H9 (cell line): ENCODE data around the gene PLA2G4D. TPM values are rescaled to one million over a fixed set of nuclear protein-coding genes. Genes with fewer than 3 reads are reported as not detected.

Experiments used
- DNase-seq: peaks from one replicate; pipeline ENCODE4 v3.0.0-alpha.2; 2017
- H2AFZ ChIP-seq: one replicate; pipeline ENCODE4 v1.6.1; 2013; ENCODE audit warnings: mild to moderate bottlenecking, low read length, control low read depth, moderate library complexity
- H2AK5ac ChIP-seq: 2 replicates; pipeline ENCODE4 v1.6.1; 2013; ENCODE audit warnings: low read length, control low read depth, mixed read lengths; ENCODE audit not compliant: insufficient read length
- H2BK120ac ChIP-seq: one replicate; pipeline ENCODE4 v1.6.1; 2013; ENCODE audit warnings: low read depth, mild to moderate bottlenecking, low read length, control low read depth, inconsistent platforms; ENCODE audit not compliant: poor library complexity, severe bottlenecking
- H2BK12ac ChIP-seq: 2 replicates; pipeline ENCODE4 v1.6.1; 2013; ENCODE audit warnings: low read length, control low read depth, mixed read lengths, low read depth; ENCODE audit not compliant: insufficient read length
- H2BK15ac ChIP-seq: 2 replicates; pipeline ENCODE4 v1.6.1; 2013; ENCODE audit warnings: low read depth, low read length, control low read depth
- H2BK20ac ChIP-seq: one replicate; pipeline ENCODE4 v1.6.1; 2013; ENCODE audit warnings: low read depth, mild to moderate bottlenecking, low read length, control low read depth, inconsistent platforms; ENCODE audit not compliant: poor library complexity, severe bottlenecking
- H2BK5ac ChIP-seq: 2 replicates; pipeline ENCODE4 v1.6.1; 2013; ENCODE audit warnings: low read length, control low read depth, mixed read lengths; ENCODE audit not compliant: insufficient read length
- H3K14ac ChIP-seq: 2 replicates; pipeline ENCODE4 v1.6.1; 2013; ENCODE audit warnings: low read length, control low read depth; ENCODE audit not compliant: insufficient read depth
- H3K18ac ChIP-seq: 2 replicates; pipeline ENCODE4 v1.6.1; 2013; ENCODE audit warnings: low read depth, mild to moderate bottlenecking, mixed read lengths, low read length, control low read depth; ENCODE audit not compliant: insufficient read length
- H3K23ac ChIP-seq: 2 replicates; pipeline ENCODE4 v1.6.1; 2013; ENCODE audit warnings: low read length, control low read depth, mixed read lengths, low read depth; ENCODE audit not compliant: insufficient read length
- H3K23me2 ChIP-seq: 2 replicates; pipeline ENCODE4 v1.6.1; 2013; ENCODE audit warnings: low read depth, mild to moderate bottlenecking, mixed read lengths, low read length, control low read depth; ENCODE audit not compliant: insufficient read length, poor library complexity, severe bottlenecking
- H3K27ac ChIP-seq: 2 replicates; pipeline ENCODE4 v1.5.1; 2013; ENCODE audit warnings: low read length, control low read depth, mixed read lengths, low read depth; ENCODE audit not compliant: insufficient read length
- H3K27me3 ChIP-seq: 2 replicates; pipeline ENCODE4 v1.6.1; 2013; ENCODE audit warnings: low read length, control low read depth, inconsistent platforms; ENCODE audit not compliant: insufficient read depth
- H3K4ac ChIP-seq: 2 replicates; pipeline ENCODE4 v1.6.1; 2013; ENCODE audit warnings: low read depth, mild to moderate bottlenecking, control low read depth, inconsistent platforms, low read length, moderate library complexity
- H3K4me1 ChIP-seq: 2 replicates; pipeline ENCODE4 v1.6.1; 2013; ENCODE audit warnings: low read length, control low read depth, inconsistent platforms; ENCODE audit not compliant: insufficient read depth
- H3K4me2 ChIP-seq: 2 replicates; pipeline ENCODE4 v1.6.1; 2013; ENCODE audit warnings: low read length, control low read depth, mixed read lengths; ENCODE audit not compliant: insufficient read length, insufficient read depth
- H3K56ac ChIP-seq: 2 replicates; pipeline ENCODE4 v1.6.1; 2013; ENCODE audit warnings: low read depth, mild to moderate bottlenecking, mixed read lengths, low read length, control low read depth; ENCODE audit not compliant: insufficient read length
- H3K79me1 ChIP-seq: 2 replicates; pipeline ENCODE4 v1.6.1; 2013; ENCODE audit warnings: low read depth, mild to moderate bottlenecking, moderate library complexity, low read length, control low read depth, inconsistent platforms; ENCODE audit not compliant: insufficient read depth, poor library complexity, severe bottlenecking
- H3K79me2 ChIP-seq: 2 replicates; pipeline ENCODE4 v1.6.1; 2013; ENCODE audit warnings: low read length, control low read depth, inconsistent platforms; ENCODE audit not compliant: insufficient read depth
- H3K9ac ChIP-seq: 2 replicates; pipeline ENCODE4 v1.6.1; 2013; ENCODE audit warnings: low read length, control low read depth, mixed read lengths; ENCODE audit not compliant: insufficient read length; ENCODE audit errors: extremely low read depth
- H3K9me3 ChIP-seq: one replicate; pipeline ENCODE4 v1.6.1; 2013; ENCODE audit warnings: low read depth, low read length, inconsistent platforms; ENCODE audit not compliant: control insufficient read depth
- H3T11ph ChIP-seq: one replicate; pipeline ENCODE4 v1.6.1; 2013; ENCODE audit warnings: mild to moderate bottlenecking, low read length, control low read depth, inconsistent platforms
- H4K20me1 ChIP-seq: one replicate; pipeline ENCODE4 v1.6.1; 2013; ENCODE audit not compliant: control insufficient read depth, insufficient read length, insufficient read depth
- H4K5ac ChIP-seq: 2 replicates; pipeline ENCODE4 v1.6.1; 2013; ENCODE audit warnings: low read depth, mild to moderate bottlenecking, mixed read lengths, low read length, control low read depth; ENCODE audit not compliant: insufficient read length
- H4K8ac ChIP-seq: replicated peaks from 2 replicates; pipeline ENCODE4 v1.6.1; 2013; ENCODE audit warnings: low read length, control low read depth, mixed read lengths, low read depth; ENCODE audit not compliant: insufficient read length
- H4K91ac ChIP-seq: 2 replicates; pipeline ENCODE4 v1.6.1; 2013; ENCODE audit warnings: low read depth, mild to moderate bottlenecking, moderate library complexity, mixed read lengths, low read length, control low read depth; ENCODE audit not compliant: insufficient read length
- H3K27ac Mint-ChIP-seq, 3 experiments: 2 replicates in 2 of 3; 3 replicates in 1 of 3; pipeline ENCODE4 v1.8.0; 2020 to 2021; ENCODE audit warnings: mixed read lengths in 3 of 3, mild to moderate bottlenecking in 1 of 3, moderate library complexity in 1 of 3
- H3K27me3 Mint-ChIP-seq: 2 replicates; pipeline ENCODE4 v1.8.0; 2021; ENCODE audit warnings: low read depth, mild to moderate bottlenecking, moderate library complexity, mixed read lengths
- H3K36me3 Mint-ChIP-seq, 3 experiments: 2 replicates in 2 of 3; 3 replicates in 1 of 3; pipeline ENCODE4 v1.8.0; 2020 to 2021; ENCODE audit warnings: low read depth in 3 of 3, mixed read lengths in 3 of 3; ENCODE audit not compliant: insufficient read depth in 1 of 3
- H3K4me1 Mint-ChIP-seq, 2 experiments: 2 replicates each; pipeline ENCODE4 v1.8.0; 2020; ENCODE audit warnings: mixed read lengths in 2 of 2
- H3K4me3 Mint-ChIP-seq, 2 experiments: 2 replicates in 1 of 2; 3 replicates in 1 of 2; pipeline ENCODE4 v1.8.0; 2020 to 2021; ENCODE audit warnings: mild to moderate bottlenecking in 2 of 2, mixed read lengths in 2 of 2, moderate library complexity in 1 of 2
- H3K9me3 Mint-ChIP-seq, 2 experiments: 2 replicates in 1 of 2; 3 replicates in 1 of 2; pipeline ENCODE4 v1.8.0; 2020; ENCODE audit warnings: mild to moderate bottlenecking in 2 of 2, mixed read lengths in 2 of 2, moderate library complexity in 1 of 2
- WGBS: extraction: QIAGEN DNeasy Blood & Tissue Kit; methylation state at CpG from one replicate; pipeline ENCODE4 v1.1.7; 2013; ENCODE audit warnings: missing lambda C conversion rate, low lambda C conversion rate, mixed read lengths; ENCODE audit not compliant: insufficient read length; ENCODE audit errors: extremely low coverage; 5-methylcytosine and 5-hydroxymethylcytosine counted together
- total RNA-seq: library from RNA; stranded (reverse); gene quantifications from 2 replicates; pipeline ENCODE4 v1.2.1, GENCODE V29; 2021
- TF ChIP-seq, protein P1 (sequence below): fragments of 200-600 bp; sonication (generic); conservative IDR thresholded peaks from 3 replicates; pipeline ENCODE4 v1.8.0; 2021; ENCODE audit warnings: antibody characterized with exemption, mild to moderate bottlenecking

The PLA2G4D gene
- total RNA-seq, 1 experiment from 2014 or later: 0.33 TPM

DNA sequence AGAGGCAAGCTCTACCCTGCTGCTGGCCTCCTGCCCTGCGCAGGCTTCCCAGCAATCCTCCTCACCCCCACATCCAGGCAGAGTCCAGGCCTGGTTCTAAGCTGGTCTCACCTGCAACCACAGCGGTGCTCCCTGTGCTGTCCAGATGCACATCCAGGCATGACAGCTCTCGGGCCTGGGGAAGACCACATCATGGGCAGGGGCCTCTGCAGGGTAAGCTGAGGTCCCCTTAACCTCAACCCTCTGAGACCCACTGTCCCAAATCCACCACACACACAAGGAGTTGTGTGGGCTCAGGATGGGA is 10.8 kb downstream of the PLA2G4D start:
- Histone ChIP-seq H2AFZ (no peak overlapping the region), H3K9me3 (no peaks in the 10 kb centered on the region), H3K23ac (no peak overlapping the region), H3K4me2 (no peak overlapping the region), H2BK12ac (no peak overlapping the region), H2BK120ac (no peak overlapping the region), H2BK20ac (no peak overlapping the region), H3K9ac (no peak overlapping the region), H3K56ac (no peak overlapping the region), H2AK5ac (no peak overlapping the region), H3K79me1 (no peaks in the 10 kb centered on the region), H3K27me3 (no peaks in the 10 kb centered on the region), H4K8ac (no peak overlapping the region), H4K91ac (no peak overlapping the region), H4K20me1 (no peaks in the 10 kb centered on the region), H3K4ac (no peak overlapping the region), H2BK15ac (no peak overlapping the region), H3K23me2 (no peaks in the 10 kb centered on the region), H3K14ac (no peak overlapping the region), H3T11ph (no peak overlapping the region), H3K18ac (no peak overlapping the region), H3K4me1 (no peaks in the 10 kb centered on the region; the same call in 1 of the 2 replicates), H3K79me2 (no peaks in the 10 kb centered on the region), H4K5ac (no peak overlapping the region), H2BK5ac (no peak overlapping the region), H3K27ac (no peak overlapping the region)
- Mint-ChIP-seq H3K36me3 (no peaks in the 10 kb centered on the region), H3K4me3 (no peak overlapping the region), H3K27me3 (peaks cover 6% of the 10 kb centered on the region), H3K9me3 (no peaks in the 10 kb centered on the region; a peak in 1 of 5 replicates), H3K4me1 (peaks cover 27 to 33% of the 10 kb centered on the region in 2 experiments), H3K27ac (no peak overlapping the region)
- WGBS: no CpG with 5 or more reads among the region's 3 CpGs
- DNase-seq: no peak
- TF ChIP-seq, protein P1, sequence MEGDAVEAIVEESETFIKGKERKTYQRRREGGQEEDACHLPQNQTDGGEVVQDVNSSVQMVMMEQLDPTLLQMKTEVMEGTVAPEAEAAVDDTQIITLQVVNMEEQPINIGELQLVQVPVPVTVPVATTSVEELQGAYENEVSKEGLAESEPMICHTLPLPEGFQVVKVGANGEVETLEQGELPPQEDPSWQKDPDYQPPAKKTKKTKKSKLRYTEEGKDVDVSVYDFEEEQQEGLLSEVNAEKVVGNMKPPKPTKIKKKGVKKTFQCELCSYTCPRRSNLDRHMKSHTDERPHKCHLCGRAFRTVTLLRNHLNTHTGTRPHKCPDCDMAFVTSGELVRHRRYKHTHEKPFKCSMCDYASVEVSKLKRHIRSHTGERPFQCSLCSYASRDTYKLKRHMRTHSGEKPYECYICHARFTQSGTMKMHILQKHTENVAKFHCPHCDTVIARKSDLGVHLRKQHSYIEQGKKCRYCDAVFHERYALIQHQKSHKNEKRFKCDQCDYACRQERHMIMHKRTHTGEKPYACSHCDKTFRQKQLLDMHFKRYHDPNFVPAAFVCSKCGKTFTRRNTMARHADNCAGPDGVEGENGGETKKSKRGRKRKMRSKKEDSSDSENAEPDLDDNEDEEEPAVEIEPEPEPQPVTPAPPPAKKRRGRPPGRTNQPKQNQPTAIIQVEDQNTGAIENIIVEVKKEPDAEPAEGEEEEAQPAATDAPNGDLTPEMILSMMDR: no peak
